Stomach (tissue), 9 donors: Measurements from ENCODE around the gene HSPA1L. TPM values are rescaled to one million over a fixed set of nuclear protein-coding genes. Genes with fewer than 3 reads are reported as not detected.
"Not testable (repeated sequence)": the region's sequence is repeated elsewhere in the genome, so short reads cannot be mapped to it uniquely, and the experiment has no call there.

Source experiments
- DNase-seq, 2 donors: peaks; one replicate each; pipeline versions ENCODE4 v3.0.0 to v3.0.0-alpha.2; 2013 to 2019
- H3K27ac ChIP-seq, 5 donors: fragments of 200-600 bp in 4 of 5; sonication (generic) in 4 of 5; one replicate each; pipeline ENCODE4 v1.5.1; 2013 to 2019; ENCODE audit warnings: mild to moderate bottlenecking in 1 of 5, moderate library complexity in 1 of 5
- H3K27me3 ChIP-seq, 3 donors: fragments of 200-600 bp; sonication (generic); one replicate each; pipeline ENCODE4 v1.5.1; 2017 to 2019; ENCODE audit warnings: mixed run types in 1 of 3
- H3K36me3 ChIP-seq, 4 donors: fragments of 200-600 bp; sonication (generic); 1 replicate in 3 of 4; 2 replicates in 1 of 4; pipeline ENCODE4 v1.5.1; 2016 to 2019
- H3K4me1 ChIP-seq, 4 donors: fragments of 200-600 bp; sonication (generic); one replicate each; pipeline ENCODE4 v1.5.1; 2016 to 2019
- H3K4me3 ChIP-seq, 4 donors: fragments of 200-600 bp; sonication (generic) in 3 of 4; one replicate each; pipeline ENCODE4 v1.5.1; 2016 to 2019; ENCODE audit warnings: mild to moderate bottlenecking in 1 of 4
- H3K9me3 ChIP-seq, 4 donors: fragments of 200-600 bp; sonication (generic); one replicate each; pipeline ENCODE4 v1.5.1; 2016 to 2019
- CTCF ChIP-seq, 7 experiments: fragments of 450-650 bp in 4 of 7; fragments of 200-600 bp in 3 of 7; sonication (generic) in 3 of 7; IDR thresholded peaks; one replicate each; pipeline ENCODE4 v1.5.1; 2016 to 2019; ENCODE audit warnings: antibody characterized with exemption in 7 of 7, control low read depth in 2 of 7, mild to moderate bottlenecking in 1 of 7
- EP300 ChIP-seq: sonication (generic); formaldehyde crosslinking; IDR thresholded peaks from one replicate; pipeline ENCODE4 v1.6.1; 2017; ENCODE audit warnings: antibody characterized with exemption
- POLR2A ChIP-seq, 4 donors: fragments of 450-650 bp; IDR thresholded peaks; one replicate each; pipeline ENCODE4 v1.6.1; 2016; ENCODE audit warnings: antibody characterized with exemption in 4 of 4, control low read depth in 2 of 4, mild to moderate bottlenecking in 1 of 4, moderate library complexity in 1 of 4
- POLR2AphosphoS5 ChIP-seq, 3 donors: sonication (generic); formaldehyde crosslinking; IDR thresholded peaks; one replicate each; pipeline ENCODE4 v1.6.1; 2016; ENCODE audit warnings: antibody characterized with exemption in 3 of 3
- WGBS, 5 donors: extraction: QIAGEN DNeasy Blood & Tissue Kit in 3 of 5; methylation state at CpG; one replicate each; pipeline versions ENCODE4 v1.1.5 to v1.1.7; 2013 to 2018; 5-methylcytosine and 5-hydroxymethylcytosine counted together
- intact Hi-C: fragments of 100-400 bp; cut with DNase I; formaldehyde crosslinking; loops from one replicate; pipeline ENCODE4 v1.15.1; 2023; ENCODE audit warnings: low total_unique reads
- polyA plus RNA-seq, 3 donors: library from polyadenylated mRNA; stranded (reverse); fragments of 200-250 nt; gene quantifications; one replicate each; pipeline ENCODE4 v1.2.3, GENCODE V29; 2013
- total RNA-seq, 5 donors: library from RNA; depleted of rRNA; stranded (reverse); fragments of >200 nt; gene quantifications; one replicate each; pipeline versions ENCODE4 v1.1.0 to v1.2.3, GENCODE V29; 2014 to 2016
- donor health status: healthy with polysubstance abuse.
- donor health status: Bipolar disorder and iron deficiency.
- donor health status: healthy.

The HSPA1L gene
- total and polyA plus RNA-seq, 8 donors: 0.46 to 1.7 (median 0.98) TPM; not detected in 3

DNA sequence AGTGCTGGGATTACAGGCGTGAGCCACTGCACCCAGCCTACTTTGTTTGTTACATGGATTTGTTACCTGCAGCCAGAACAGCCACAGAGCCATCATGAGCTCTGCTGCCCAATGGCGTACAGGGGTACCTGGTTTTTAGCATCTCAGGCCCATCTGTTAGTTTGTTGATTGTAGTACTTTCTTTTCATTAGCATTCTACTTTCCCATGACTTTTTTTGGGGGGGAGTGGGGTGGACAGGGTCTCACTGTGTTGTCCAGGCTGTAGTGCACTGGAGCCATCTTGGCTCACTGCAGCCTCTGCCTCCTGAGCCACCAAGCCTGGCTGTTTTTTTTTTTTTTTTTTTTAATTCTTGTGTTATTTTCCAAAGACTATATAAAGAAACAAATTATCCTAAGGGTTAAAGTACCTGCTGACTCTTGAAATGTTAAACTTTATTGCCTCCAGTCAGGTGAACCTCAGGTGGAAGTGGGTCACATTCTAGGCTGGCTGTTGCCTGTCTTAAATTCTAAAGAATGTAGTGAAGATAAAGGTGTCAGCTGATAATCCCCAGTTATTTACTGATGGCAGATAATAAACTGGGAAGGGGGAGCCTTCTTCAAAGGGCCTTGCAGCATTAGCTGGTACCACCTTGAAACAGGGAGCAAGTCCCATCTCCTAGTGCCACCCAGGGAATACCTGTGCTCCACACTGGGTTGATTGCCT, 32.3 kb upstream of the HSPA1L start:
- TF ChIP-seq EP300 (no peak), CTCF (IDR thresholded peaks at IDR 0.05) (no peak), POLR2A (IDR thresholded peaks at IDR 0.05) (no peak), POLR2AphosphoS5 (IDR thresholded peaks at IDR 0.05) (no peak)
- Histone ChIP-seq H3K36me3 (peaks cover 0 to 7% (median 1%) of the 10 kb centered on the region in 4 donors), H3K9me3 (no peaks in the 10 kb centered on the region), H3K4me3 (no peak overlapping the region), H3K4me1 (peaks cover 0 to 12% (median 0%) of the 10 kb centered on the region in 4 donors), H3K27ac (no peak overlapping the region), H3K27me3 (no peaks in the 10 kb centered on the region)
- no peak for DNase-seq
- intact Hi-C loops: no loop called here
- WGBS, 5 donors: 85 to 94% (median 85%) methylated on average over 2 of the region's 2 CpGs

GRCh38 chr6:31844507-31844906, 29.4 kb upstream of the HSPA1L start:
- Histone ChIP-seq H3K36me3 (peaks cover 11 to 33% (median 26%) of the 10 kb centered on the region in 4 donors), H3K4me3 (no peak overlapping the region), H3K4me1 (peaks cover 0 to 17% (median 0%) of the 10 kb centered on the region in 4 donors), H3K27ac (no peak overlapping the region), H3K9me3 (no peaks in the 10 kb centered on the region), H3K27me3 (no peaks in the 10 kb centered on the region)
- no peak for DNase-seq
- intact Hi-C loops: no loop called here
- 80 to 94% (median 84%) methylated on average over 3 of the region's 3 CpGs for WGBS, 5 donors
- TF ChIP-seq CTCF (IDR thresholded peaks at IDR 0.05) (no peak), EP300 (no peak), POLR2A (IDR thresholded peaks at IDR 0.05) (no peak), POLR2AphosphoS5 (IDR thresholded peaks at IDR 0.05) (no peak)

DNA sequence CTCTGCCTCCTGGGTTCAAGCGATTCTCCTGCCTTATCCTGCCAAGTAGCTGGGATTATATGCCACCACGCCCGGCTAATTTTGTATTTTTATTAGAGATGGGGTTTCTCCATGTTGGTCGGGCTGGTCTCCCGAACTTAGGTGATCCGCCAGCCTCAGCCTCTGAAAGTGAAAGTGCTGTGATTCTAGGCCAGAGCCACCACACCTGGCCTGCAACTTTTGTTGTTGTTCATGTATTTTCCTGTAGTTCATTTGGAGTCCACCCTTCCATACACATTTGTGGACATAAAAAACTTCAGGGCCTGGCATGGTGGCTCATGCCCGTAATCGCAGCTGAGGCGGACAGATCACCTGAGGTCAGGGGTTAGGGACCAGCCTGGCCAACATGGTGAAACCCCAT, 27.0 kb upstream of the HSPA1L start:
- DNase-seq: no peak
- no peak for TF ChIP-seq EP300
- TF ChIP-seq POLR2A (IDR thresholded peaks at IDR 0.05): no peak
- TF ChIP-seq POLR2AphosphoS5 (IDR thresholded peaks at IDR 0.05): no peak
- TF ChIP-seq CTCF (IDR thresholded peaks at IDR 0.05): no peak
- H3K27ac ChIP-seq: peak overlapping the region in 1 of 5 donors; percentile 50
- peaks cover 35 to 58% (median 50%) of the 10 kb centered on the region in 4 donors for H3K36me3 ChIP-seq
- H3K27me3 ChIP-seq: no peaks in the 10 kb centered on the region
- no peaks in the 10 kb centered on the region for H3K9me3 ChIP-seq
- WGBS, 5 donors: 74 to 93% (median 91%) methylated on average over 9 of the region's 9 CpGs
- no peak overlapping the region for H3K4me3 ChIP-seq
- peaks cover 14 to 41% (median 21%) of the 10 kb centered on the region in 4 donors for H3K4me1 ChIP-seq
- intact Hi-C loops: no loop called here

DNA sequence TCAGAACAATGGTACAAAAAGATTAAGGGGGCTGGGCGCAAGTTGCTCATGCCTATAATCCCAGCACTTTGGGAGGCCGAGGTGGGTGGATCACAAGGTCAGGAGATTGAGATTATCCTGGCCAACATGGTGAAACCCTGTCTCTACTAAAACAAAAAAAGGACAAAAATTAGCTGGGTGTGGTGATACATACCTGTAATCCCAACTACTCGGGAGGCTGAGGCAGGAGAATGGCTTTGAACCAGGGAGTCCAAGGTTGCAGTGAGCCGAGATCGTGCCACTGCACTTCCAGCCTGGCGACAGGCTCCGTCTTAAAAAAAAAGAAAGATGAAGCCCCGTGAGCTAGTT, 24.7 kb upstream of the HSPA1L start:
- H3K27me3 ChIP-seq, H3K9me3 ChIP-seq, H3K27ac ChIP-seq, DNase-seq, intact Hi-C loops, H3K4me3 ChIP-seq: not testable (repeated sequence)
- WGBS, 5 donors: 86 to 95% (median 89%) methylated on average over 8 of the region's 8 CpGs
- peaks cover 26 to 53% (median 38%) of the 10 kb centered on the region in 4 donors for H3K4me1 ChIP-seq
- H3K36me3 ChIP-seq: peaks cover 35 to 64% (median 56%) of the 10 kb centered on the region in 4 donors

DNA sequence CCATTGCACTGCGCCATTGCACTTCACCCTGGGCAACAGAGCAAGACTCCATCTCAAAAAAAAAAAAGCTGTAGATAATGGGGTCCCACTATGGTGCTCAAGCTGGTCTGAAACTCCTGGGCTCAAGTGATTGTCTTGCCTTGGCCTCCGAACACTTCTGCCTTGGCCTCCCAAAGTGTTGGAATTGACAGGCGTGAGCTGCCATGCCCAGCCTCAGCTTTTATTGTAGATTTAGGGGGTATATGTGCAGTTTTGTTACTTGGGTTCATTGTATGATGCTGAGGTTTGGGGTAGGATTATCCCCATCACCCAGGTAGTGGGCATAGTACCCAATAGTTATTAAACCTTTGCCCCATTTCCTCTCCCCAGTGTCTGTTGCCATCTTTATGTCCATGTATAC, 23.9 kb upstream of the HSPA1L start:
- no peak for DNase-seq
- Histone ChIP-seq H3K4me1 (peaks cover 28 to 51% (median 41%) of the 10 kb centered on the region in 4 donors), H3K36me3 (peaks cover 35 to 64% (median 56%) of the 10 kb centered on the region in 4 donors), H3K4me3 (peak overlapping the region in 2 of 4 donors; percentile 81 to 85), H3K27me3 (no peaks in the 10 kb centered on the region), H3K27ac (no peak overlapping the region), H3K9me3 (no peaks in the 10 kb centered on the region)
- WGBS, 5 donors: 95 to 98% (median 97%) methylated on average over 2 to 3 of the region's 3 CpGs
- TF ChIP-seq EP300 (no peak), POLR2AphosphoS5 (IDR thresholded peaks at IDR 0.05) (no peak), CTCF (IDR thresholded peaks at IDR 0.05) (no peak), POLR2A (IDR thresholded peaks at IDR 0.05) (no peak)
- intact Hi-C loops: no loop called here

GRCh38 chr6:31838114-31838553, 23.1 kb upstream of the HSPA1L start:
- H3K4me3 ChIP-seq: peak overlapping the region in 2 of 4 donors; percentile 81 to 85

More at GRCh38 chr6:31838114-31838553, 23.1 kb upstream of the HSPA1L start:
- peaks cover 35 to 64% (median 56%) of the 10 kb centered on the region in 4 donors for H3K36me3 ChIP-seq
- H3K27ac ChIP-seq: peak overlapping the region in 2 of 5 donors; percentile 94 to 97
- H3K27me3 ChIP-seq, DNase-seq, H3K9me3 ChIP-seq, intact Hi-C loops: not testable (repeated sequence)
- H3K4me1 ChIP-seq: peaks cover 34 to 60% (median 48%) of the 10 kb centered on the region in 4 donors
- WGBS, 5 donors: 73 to 86% (median 80%) methylated on average over 9 of the region's 9 CpGs
